A673 (cell line): ENCODE data around the gene SLC13A5. TPM values are rescaled to one million over a fixed set of nuclear protein-coding genes. Genes with fewer than 3 reads are reported as not detected.

Experiments
- BruUV-seq: library from RNA; stranded (reverse); fragments of 400-500 nt; replicated peaks from 2 replicates; lab custom pipeline; 2021; lab: Mats Ljungman, UMichigan
- CTCF ChIA-PET: fragments of 300-600 bp; sonication (Branson Sonifier 250); formaldehyde crosslinking; loops from one replicate; lab custom pipeline; 2022; ENCODE audit warnings: antibody characterized with exemption; lab: Charles Lee
- POLR2A ChIA-PET: fragments of 300-600 bp; sonication (Branson Sonifier 250); formaldehyde crosslinking; loops from one replicate; lab custom pipeline; 2022; ENCODE audit warnings: antibody characterized with exemption; ENCODE audit not compliant: low non-redundant PET; lab: Charles Lee
- DNase-seq: peaks from one replicate; pipeline ENCODE4 v3.0.0-alpha.2; 2015; ENCODE audit warnings: low spot score
- H3K27ac ChIP-seq: fragments of 200-600 bp; sonication (generic); 2 replicates; pipeline ENCODE4 v1.5.1; 2016; ENCODE audit warnings: mixed run types, low read depth, mild to moderate bottlenecking, mixed read lengths, antibody characterized with exemption, low read length; ENCODE audit not compliant: poor library complexity, severe bottlenecking
- H3K27me3 ChIP-seq: fragments of 200-600 bp; sonication (generic); replicated peaks from 2 replicates; pipeline ENCODE4 v1.6.1; 2017; ENCODE audit warnings: mixed run types, low read depth, mild to moderate bottlenecking, mixed read lengths, antibody characterized with exemption, low read length; ENCODE audit not compliant: insufficient read depth, poor library complexity
- H3K36me3 ChIP-seq: fragments of 200-600 bp; sonication (generic); 2 replicates; pipeline ENCODE4 v1.6.1; 2016; ENCODE audit warnings: mixed run types, mild to moderate bottlenecking, mixed read lengths, antibody characterized with exemption, low read length; ENCODE audit not compliant: insufficient read depth, poor library complexity, severe bottlenecking
- H3K4me1 ChIP-seq: fragments of 200-600 bp; sonication (generic); 2 replicates; pipeline ENCODE4 v1.6.1; 2017; ENCODE audit warnings: mixed run types, mild to moderate bottlenecking, mixed read lengths, antibody characterized with exemption, low read length; ENCODE audit not compliant: insufficient read depth, poor library complexity, severe bottlenecking
- H3K4me3 ChIP-seq: fragments of 200-600 bp; sonication (generic); 2 replicates; pipeline ENCODE4 v1.5.1; 2016; ENCODE audit warnings: low read depth, mixed run types, mild to moderate bottlenecking, mixed read lengths, low read length; ENCODE audit not compliant: poor library complexity, severe bottlenecking
- H3K9me3 ChIP-seq: fragments of 200-600 bp; sonication (generic); 2 replicates; pipeline ENCODE4 v1.6.1; 2016; ENCODE audit warnings: mixed run types, low read depth, mild to moderate bottlenecking, mixed read lengths, antibody characterized with exemption, low read length; ENCODE audit not compliant: poor library complexity, severe bottlenecking
- EZH2 ChIP-seq: fragments of 200-600 bp; sonication (generic); IDR thresholded peaks from 2 replicates; pipeline ENCODE4 v1.6.1; 2017; ENCODE audit warnings: borderline replicate concordance, low read depth, mild to moderate bottlenecking, mixed read lengths, antibody characterized with exemption, low read length; ENCODE audit not compliant: poor library complexity, severe bottlenecking
- intact Hi-C: fragments of 100-400 bp; cut with micrococcal nuclease; formaldehyde crosslinking; loops from one replicate; pipeline ENCODE4 v1.10.0; 2022; ENCODE audit not compliant: unreplicated experiment
- total RNA-seq: library from RNA; stranded (reverse); gene quantifications from 2 replicates; pipeline ENCODE4 v1.2.3, GENCODE V29; 2021
- TF ChIP-seq, protein P1 (sequence below): fragments of 300-800, 200-600 bp; sonication (generic); conservative IDR thresholded peaks from 2 replicates; pipeline ENCODE4 v1.5.1; 2017; ENCODE audit warnings: low read depth, mild to moderate bottlenecking, antibody characterized with exemption, low read length, moderate library complexity, mixed read lengths

SLC13A5 gene
- total RNA-seq, 1 experiment from 2014 or later = not detected

DNA sequence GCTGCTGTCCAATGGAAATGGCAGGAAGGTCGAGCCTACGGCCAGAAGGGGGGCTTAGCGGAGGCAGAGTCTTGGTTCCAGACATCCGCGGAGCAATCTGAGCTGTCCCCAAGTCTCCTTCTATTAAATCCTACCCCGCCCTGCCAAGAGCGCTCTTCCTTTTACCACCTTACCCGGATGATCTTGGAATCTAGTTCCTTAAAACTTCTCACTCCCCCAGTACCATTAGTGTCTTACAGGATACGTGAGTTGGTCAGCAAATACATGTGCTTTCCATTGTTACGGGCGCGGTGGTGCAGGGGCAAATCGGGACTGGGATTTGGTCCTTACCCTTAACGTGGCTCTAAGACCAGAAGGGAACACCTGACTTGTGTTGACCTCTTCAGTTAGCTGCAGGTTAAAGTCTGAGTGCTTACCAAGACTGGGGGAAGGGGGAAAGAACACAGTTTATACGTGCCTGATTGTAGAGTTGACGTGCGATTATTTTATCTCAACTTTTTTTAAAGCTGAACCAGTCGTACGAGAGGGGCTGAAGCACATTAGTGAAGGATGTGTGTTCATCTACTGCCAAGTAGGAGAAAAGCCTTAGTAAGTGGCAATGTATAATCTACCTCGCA, 71.8 kb downstream of the SLC13A5 start:
- ChIA-PET CTCF (no interaction called here), POLR2A (no interaction called here)
- peak; percentile 48 for DNase-seq
- Histone ChIP-seq H3K36me3 (peaks cover 24% of the 10 kb centered on the region), H3K4me3 (peak overlapping the region; percentile 78), H3K9me3 (no peaks in the 10 kb centered on the region), H3K27ac (peak overlapping the region; percentile 95), H3K4me1 (peaks cover 19% of the 10 kb centered on the region), H3K27me3 (no peaks in the 10 kb centered on the region)
- intact Hi-C loops = loop anchor here (10.0 kb wide), 1 partner anchor 167 kb away; no protein-coding TSS in a partner anchor
- TF ChIP-seq, protein P1, sequence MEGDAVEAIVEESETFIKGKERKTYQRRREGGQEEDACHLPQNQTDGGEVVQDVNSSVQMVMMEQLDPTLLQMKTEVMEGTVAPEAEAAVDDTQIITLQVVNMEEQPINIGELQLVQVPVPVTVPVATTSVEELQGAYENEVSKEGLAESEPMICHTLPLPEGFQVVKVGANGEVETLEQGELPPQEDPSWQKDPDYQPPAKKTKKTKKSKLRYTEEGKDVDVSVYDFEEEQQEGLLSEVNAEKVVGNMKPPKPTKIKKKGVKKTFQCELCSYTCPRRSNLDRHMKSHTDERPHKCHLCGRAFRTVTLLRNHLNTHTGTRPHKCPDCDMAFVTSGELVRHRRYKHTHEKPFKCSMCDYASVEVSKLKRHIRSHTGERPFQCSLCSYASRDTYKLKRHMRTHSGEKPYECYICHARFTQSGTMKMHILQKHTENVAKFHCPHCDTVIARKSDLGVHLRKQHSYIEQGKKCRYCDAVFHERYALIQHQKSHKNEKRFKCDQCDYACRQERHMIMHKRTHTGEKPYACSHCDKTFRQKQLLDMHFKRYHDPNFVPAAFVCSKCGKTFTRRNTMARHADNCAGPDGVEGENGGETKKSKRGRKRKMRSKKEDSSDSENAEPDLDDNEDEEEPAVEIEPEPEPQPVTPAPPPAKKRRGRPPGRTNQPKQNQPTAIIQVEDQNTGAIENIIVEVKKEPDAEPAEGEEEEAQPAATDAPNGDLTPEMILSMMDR = no peak
- TF ChIP-seq EZH2 = no peak
- TSS peak; percentile 70 for BruUV-seq

GRCh38 chr17:6640536-6641246, 72.5 kb downstream of the SLC13A5 start, which contains the start of the genes KIAA0753 and TXNDC17:
KIAA0753 (minus strand) TSS chr17:6640711; CDS start chr17:6635103, 5,608 bp downstream.
TXNDC17 (plus strand) TSS chr17:6641060; CDS start chr17:6641083, 23 bp downstream.
- TF ChIP-seq, protein P1 = no peak
- no peak for TF ChIP-seq EZH2
- ChIA-PET CTCF (interaction anchor here (0.7 kb wide), 2 partner anchors 43 to 168 kb away, joined by 3 read pairs; no protein-coding TSS in a partner anchor), POLR2A (no interaction called here)
- Histone ChIP-seq H3K4me3 (peak within 1 kb of the TSS; percentile 78), H3K9me3 (no peaks in the 10 kb centered on the region), H3K27me3 (no peaks in the 10 kb centered on the region), H3K27ac (peak within 1 kb of the TSS; percentile 95), H3K4me1 (peaks cover 19% of the 10 kb centered on the region), H3K36me3 (peaks cover 24% of the 10 kb centered on the region)
- intact Hi-C loops = loop anchor here (10.0 kb wide), 1 partner anchor 166 kb away; no protein-coding TSS in a partner anchor
- peak; percentile 94 for DNase-seq
- BruUV-seq = no TSS peak

GRCh38 chr17:6639586-6640535, 73.3 kb downstream of the SLC13A5 start:
- intact Hi-C loops = loop anchor here (10.0 kb wide), 1 partner anchor 165 kb away; no protein-coding TSS in a partner anchor
- peak overlapping the region; percentile 95 for H3K27ac ChIP-seq
- no peaks in the 10 kb centered on the region for H3K27me3 ChIP-seq
- POLR2A ChIA-PET = no interaction called here
- H3K4me1 ChIP-seq = peaks cover 19% of the 10 kb centered on the region
- CTCF ChIA-PET = interaction anchor here (0.7 kb wide), 2 partner anchors 44 to 167 kb away, joined by 3 read pairs; no protein-coding TSS in a partner anchor
- H3K36me3 ChIP-seq = peaks cover 22% of the 10 kb centered on the region
- no TSS peak for BruUV-seq
- peak overlapping the region; percentile 78 for H3K4me3 ChIP-seq
- H3K9me3 ChIP-seq = no peaks in the 10 kb centered on the region
- no peak for TF ChIP-seq EZH2
- TF ChIP-seq, protein P1 = no peak
- peak; percentile 61 for DNase-seq
